Smooth muscle cell (in vitro differentiated cells): ENCODE results near the gene MMP15. TPM values are rescaled to one million over a fixed set of nuclear protein-coding genes. Genes with fewer than 3 reads are reported as not detected.

Experiments used
- DNase-seq: peaks from one replicate; lab custom pipeline; 2025; ENCODE audit not compliant: unreplicated experiment; lab: John Stamatoyannopoulos, UW
- H2AFZ ChIP-seq: fragments of 200-600 bp; sonication (generic); 2 replicates; pipeline ENCODE4 v1.6.0; 2016; ENCODE audit warnings: antibody characterized with exemption, low read depth, mild to moderate bottlenecking
- H3F3A ChIP-seq: fragments of 200-600 bp; sonication (generic); 2 replicates; pipeline ENCODE4 v1.6.0; 2017; ENCODE audit warnings: antibody characterized with exemption, low read depth
- H3K27ac ChIP-seq: fragments of 200-600 bp; sonication (generic); 2 replicates; pipeline ENCODE4 v1.5.1; 2016; ENCODE audit warnings: low read depth, mild to moderate bottlenecking
- H3K27me3 ChIP-seq: fragments of 200-600 bp; sonication (generic); 2 replicates; pipeline ENCODE4 v1.6.1; 2016; ENCODE audit warnings: low read depth, mild to moderate bottlenecking
- H3K36me3 ChIP-seq: fragments of 200-600 bp; sonication (generic); 2 replicates; pipeline ENCODE4 v1.5.1; 2016; ENCODE audit warnings: low read depth
- H3K4me1 ChIP-seq: fragments of 200-600 bp; sonication (generic); 2 replicates; pipeline ENCODE4 v1.5.1; 2016; ENCODE audit warnings: low read depth
- H3K4me2 ChIP-seq: fragments of 200-600 bp; sonication (generic); 2 replicates; pipeline ENCODE4 v1.6.0; 2016; ENCODE audit warnings: mild to moderate bottlenecking
- H3K4me3 ChIP-seq: fragments of 200-600 bp; sonication (generic); 2 replicates; pipeline ENCODE4 v1.5.1; 2016; ENCODE audit warnings: mild to moderate bottlenecking
- H3K79me2 ChIP-seq: fragments of 200-600 bp; sonication (generic); 2 replicates; pipeline ENCODE4 v1.6.0; 2016; ENCODE audit warnings: low read depth, mild to moderate bottlenecking
- H3K9ac ChIP-seq: fragments of 200-600 bp; sonication (generic); 2 replicates; pipeline ENCODE4 v1.6.0; 2016; ENCODE audit warnings: low read depth
- H3K9me3 ChIP-seq: fragments of 200-600 bp; sonication (generic); replicated peaks from 2 replicates; pipeline ENCODE4 v1.5.1; 2016; ENCODE audit warnings: low read depth
- H4K20me1 ChIP-seq: fragments of 200-600 bp; sonication (generic); 2 replicates; pipeline ENCODE4 v1.6.0; 2016; ENCODE audit warnings: low read depth
- CTCF ChIP-seq: fragments of 200-600 bp; sonication (generic); IDR thresholded peaks from 2 replicates; pipeline ENCODE4 v1.5.1; 2017; ENCODE audit warnings: borderline replicate concordance, mild to moderate bottlenecking, antibody characterized with exemption; ENCODE audit not compliant: insufficient read depth, poor library complexity, severe bottlenecking
- WGBS: methylation state at CpG from one replicate; pipeline ENCODE4 v1.1.7; 2016; ENCODE audit warnings: low lambda C conversion rate; 5-methylcytosine and 5-hydroxymethylcytosine counted together
- polyA plus RNA-seq: library from polyadenylated mRNA; unstranded; fragments of >200 nt; fragmentation: Nextera tagmentation; extraction: Ambion mirVana; gene quantifications from 2 replicates; pipeline ENCODE4 v1.2.1, GENCODE V29; 2016
- total RNA-seq: library from RNA; depleted of rRNA; stranded (reverse); fragments of >200 nt; gene quantifications from 2 replicates; pipeline ENCODE4 v1.2.3, GENCODE V29; 2014

MMP15 gene
- total and polyA plus RNA-seq, 2 experiments from 2014 or later = 2.3 to 5.2 TPM

GRCh38 chr16:58038219-58038641 is 12.7 kb downstream of the MMP15 start:
- no peak overlapping the region for H3K4me2 ChIP-seq
- no peaks in the 10 kb centered on the region for H3F3A ChIP-seq
- H3K36me3 ChIP-seq = no peaks in the 10 kb centered on the region
- no peaks in the 10 kb centered on the region for H3K9me3 ChIP-seq
- H3K4me3 ChIP-seq = no peak overlapping the region
- no peaks in the 10 kb centered on the region for H4K20me1 ChIP-seq
- no peaks in the 10 kb centered on the region for H3K27me3 ChIP-seq
- no peak overlapping the region for H3K27ac ChIP-seq
- no peaks in the 10 kb centered on the region for H3K79me2 ChIP-seq
- DNase-seq = no peak
- no peak overlapping the region for H2AFZ ChIP-seq
- H3K9ac ChIP-seq = no peak overlapping the region
- no peaks in the 10 kb centered on the region for H3K4me1 ChIP-seq
- 94% methylated on average over 19 of the region's 20 CpGs for WGBS
- no peak for TF ChIP-seq CTCF

- Histone ChIP-seq H3F3A (no peaks in the 10 kb centered on the region), H3K27me3 (no peaks in the 10 kb centered on the region), H3K79me2 (no peaks in the 10 kb centered on the region), H3K9me3 (no peaks in the 10 kb centered on the region), H4K20me1 (no peaks in the 10 kb centered on the region), H3K4me2 (no peak overlapping the region), H3K36me3 (no peaks in the 10 kb centered on the region), H3K4me3 (no peak overlapping the region), H3K4me1 (no peaks in the 10 kb centered on the region), H2AFZ (no peak overlapping the region), H3K27ac (no peak overlapping the region), H3K9ac (no peak overlapping the region)
- WGBS = 97% methylated on average over 26 of the region's 26 CpGs
- no peak for DNase-seq
- no peak for TF ChIP-seq CTCF
Observed at GRCh38 chr16:58039829-58040495, 14.4 kb downstream of the MMP15 start.

GRCh38 chr16:58040496-58040846 is 14.9 kb downstream of the MMP15 start:
- no peaks in the 10 kb centered on the region for H3K4me1 ChIP-seq
- no peak for TF ChIP-seq CTCF
- no peak for DNase-seq
- H2AFZ ChIP-seq = no peak overlapping the region
- no peaks in the 10 kb centered on the region for H3F3A ChIP-seq
- no peak overlapping the region for H3K9ac ChIP-seq
- H3K27ac ChIP-seq = no peak overlapping the region
- no peak overlapping the region for H3K4me3 ChIP-seq
- H4K20me1 ChIP-seq = no peaks in the 10 kb centered on the region
- no peaks in the 10 kb centered on the region for H3K9me3 ChIP-seq
- no peaks in the 10 kb centered on the region for H3K27me3 ChIP-seq
- no peaks in the 10 kb centered on the region for H3K36me3 ChIP-seq
- no peak overlapping the region for H3K4me2 ChIP-seq
- H3K79me2 ChIP-seq = no peaks in the 10 kb centered on the region
- 92% methylated on average over 12 of the region's 12 CpGs for WGBS
